Measurements from ENCODE around the gene FCMR.
A peak's percentile ranks its signal among the peaks of the same experiment; 100 is the strongest.

FCMR gene

DNA sequence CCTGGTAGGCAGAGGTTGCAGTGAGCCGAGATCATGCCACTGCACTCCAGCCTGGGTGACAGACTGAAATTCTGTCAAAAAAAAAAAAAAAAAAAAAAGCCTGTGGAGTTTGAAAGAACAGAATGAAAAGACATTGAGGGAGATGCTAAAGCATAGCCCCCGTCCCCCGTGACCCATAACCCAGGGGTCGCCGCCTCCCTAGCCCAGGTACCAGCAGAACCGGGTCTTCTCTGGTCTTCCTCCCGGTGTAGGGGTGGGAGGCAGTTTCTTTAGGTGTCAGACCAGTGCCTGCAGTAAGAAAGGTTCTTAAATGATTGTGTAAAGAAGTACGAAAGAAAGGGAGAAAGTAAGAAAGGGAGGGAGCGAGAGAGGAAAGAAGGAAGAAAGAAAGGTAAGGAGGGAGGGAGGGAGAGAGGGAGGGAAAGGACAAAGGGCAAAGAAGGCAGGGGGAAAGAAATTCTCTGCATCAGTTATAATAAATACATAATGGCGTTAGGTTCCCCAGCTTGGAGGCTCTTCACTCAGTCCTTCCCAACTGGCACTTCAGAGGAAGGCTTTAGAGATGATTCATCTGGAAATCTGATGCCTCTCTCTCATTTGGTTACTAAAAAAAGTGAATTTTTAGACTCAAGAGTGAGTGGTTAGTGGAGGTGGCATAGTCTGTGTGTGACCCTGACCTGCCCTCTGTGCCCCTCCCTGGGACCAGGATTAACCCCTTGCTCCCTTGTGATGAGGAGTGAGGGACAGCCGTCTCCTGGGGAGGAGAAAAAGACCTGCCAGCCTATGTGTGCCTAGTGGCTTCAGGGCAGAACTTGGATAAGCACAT lies 23.4 kb downstream of the FCMR start:
- DNase-seq, result no peak

DNA sequence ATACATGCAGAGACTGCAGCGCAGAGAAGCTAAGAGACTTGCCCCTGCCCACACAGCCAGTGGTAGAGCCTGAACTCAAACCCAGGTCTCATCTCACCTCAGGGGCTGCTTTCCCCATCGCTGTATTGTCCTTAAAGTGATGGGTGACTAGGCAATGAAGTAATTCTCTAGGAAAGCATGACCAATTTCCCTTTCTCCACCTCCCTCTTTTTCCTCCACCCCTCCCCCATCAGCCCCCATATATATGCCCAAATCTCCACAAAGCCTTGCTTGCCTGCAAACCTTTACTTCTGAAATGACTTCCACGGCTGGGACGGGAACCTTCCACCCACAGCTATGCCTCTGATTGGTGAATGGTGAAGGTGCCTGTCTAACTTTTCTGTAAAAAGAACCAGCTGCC lies 24.6 kb downstream of the FCMR start, which contains the start of gene IL24:
Gene IL24 (plus strand): TSS at position 269 of the 400 bp plus-strand sequence. CDS start 390 bp downstream, outside the sequence.
- peak; percentile 47 for DNase-seq

- no peak for DNase-seq
These were observed 25.5 kb downstream of the FCMR start for GRCh38 chr1:206896261-206896660.

- no peak for DNase-seq
These were observed 25.9 kb downstream of the FCMR start for GRCh38 chr1:206895837-206896242.

- DNase-seq, result no peak
These were observed 26.4 kb downstream of the FCMR start for GRCh38 chr1:206895325-206895724.

GRCh38 chr1:206893380-206893779 lies 28.4 kb downstream of the FCMR start:
- no peak for DNase-seq

DNA sequence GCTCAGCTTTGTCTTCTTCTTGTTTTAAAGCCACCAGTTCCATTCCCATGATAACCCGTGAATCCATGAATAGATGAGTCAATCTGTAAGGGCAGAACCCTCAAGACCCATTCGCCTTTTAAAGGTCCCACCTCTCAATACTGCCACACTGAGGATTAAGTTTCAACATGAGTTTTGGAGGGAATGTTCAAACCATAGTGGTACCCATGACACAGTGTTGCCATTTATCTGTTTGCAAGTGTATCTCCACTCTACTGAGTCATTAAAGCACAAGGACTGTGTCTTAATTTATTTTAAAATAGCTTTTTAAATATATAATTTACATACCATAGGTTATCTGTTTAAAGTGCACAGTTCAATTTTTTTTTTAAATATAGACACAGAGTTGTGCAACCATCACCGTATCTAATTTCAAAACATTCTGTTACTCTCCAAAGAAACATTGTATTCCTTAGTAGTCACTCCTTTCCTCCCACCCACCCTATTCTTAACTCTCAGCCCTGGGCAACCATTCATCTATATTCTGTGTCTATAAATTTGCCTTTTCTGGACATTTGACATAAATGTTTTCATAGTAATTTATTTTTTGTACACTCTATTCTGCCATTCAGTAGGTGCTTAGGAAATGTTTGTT lies 29.3 kb downstream of the FCMR start:
- DNase-seq, result no peak

GRCh38 chr1:206891412-206891811 lies 30.3 kb downstream of the FCMR start:
- no peak for DNase-seq

DNA sequence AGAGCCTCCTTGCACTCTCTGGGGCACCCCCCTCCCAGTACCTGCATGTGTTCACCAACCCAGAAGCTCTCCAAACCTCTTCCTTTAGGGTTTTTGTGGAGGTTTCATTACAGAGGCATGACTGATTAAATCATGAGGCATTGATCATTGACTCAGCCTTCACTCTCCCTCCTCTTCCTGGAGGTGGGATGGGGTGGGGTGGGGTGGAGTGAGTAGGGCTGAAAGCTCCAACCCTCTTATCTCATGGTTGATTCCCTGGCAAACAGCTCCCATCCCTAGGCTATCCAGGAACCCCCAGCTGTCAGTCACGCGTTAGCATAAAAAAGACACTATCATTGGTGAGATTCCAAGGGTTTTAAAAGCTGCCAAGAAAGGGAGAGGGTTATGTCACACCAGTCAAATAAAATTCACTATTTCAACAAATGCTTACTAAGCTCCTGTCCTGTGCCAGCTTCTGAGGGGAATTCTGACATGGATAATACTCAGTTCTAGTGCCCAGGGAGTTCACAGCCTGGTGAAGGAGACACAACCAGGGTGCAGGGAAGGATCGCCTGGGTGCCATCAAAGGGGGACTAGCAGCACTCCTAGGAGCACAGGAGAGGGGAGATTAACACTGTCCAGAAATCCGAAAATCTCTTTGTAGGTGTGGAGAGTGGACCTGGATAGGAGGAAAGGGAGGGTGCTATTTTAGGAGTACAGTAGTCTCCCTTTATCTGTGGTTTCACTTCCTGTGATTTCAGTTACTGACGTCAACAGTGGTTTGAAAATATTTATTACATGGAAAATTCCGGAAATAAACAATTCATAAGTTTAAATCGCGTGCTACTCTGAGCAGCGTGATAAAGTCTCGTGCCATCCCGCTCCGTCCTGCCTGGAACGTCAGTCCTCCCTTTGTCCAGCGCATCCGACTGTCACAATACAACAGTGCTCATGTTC lies 31.3 kb downstream of the FCMR start:
- no peak for DNase-seq

DNA sequence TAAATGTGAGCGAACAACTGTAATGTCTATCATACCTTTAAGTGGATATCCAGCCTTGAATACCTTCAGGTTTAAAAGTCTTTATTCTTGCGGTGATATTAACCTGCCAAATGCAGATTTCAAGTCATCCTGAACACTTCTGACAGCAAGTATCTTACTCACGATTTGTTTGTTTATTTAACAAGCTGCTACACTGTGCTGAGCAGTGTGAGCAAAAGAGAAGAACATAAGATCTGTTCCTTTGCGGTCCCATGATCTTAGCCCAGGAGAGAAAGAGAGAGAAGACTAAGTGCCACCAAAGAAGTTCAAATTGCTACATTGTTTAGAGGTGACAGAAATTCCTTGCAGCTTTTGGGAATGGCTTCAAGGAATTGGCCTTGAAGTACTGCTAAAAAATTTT lies 34.0 kb downstream of the FCMR start:
- DNase-seq, result no peak

- no peak for DNase-seq
These were observed 34.9 kb downstream of the FCMR start for GRCh38 chr1:206886831-206887230.

DNA sequence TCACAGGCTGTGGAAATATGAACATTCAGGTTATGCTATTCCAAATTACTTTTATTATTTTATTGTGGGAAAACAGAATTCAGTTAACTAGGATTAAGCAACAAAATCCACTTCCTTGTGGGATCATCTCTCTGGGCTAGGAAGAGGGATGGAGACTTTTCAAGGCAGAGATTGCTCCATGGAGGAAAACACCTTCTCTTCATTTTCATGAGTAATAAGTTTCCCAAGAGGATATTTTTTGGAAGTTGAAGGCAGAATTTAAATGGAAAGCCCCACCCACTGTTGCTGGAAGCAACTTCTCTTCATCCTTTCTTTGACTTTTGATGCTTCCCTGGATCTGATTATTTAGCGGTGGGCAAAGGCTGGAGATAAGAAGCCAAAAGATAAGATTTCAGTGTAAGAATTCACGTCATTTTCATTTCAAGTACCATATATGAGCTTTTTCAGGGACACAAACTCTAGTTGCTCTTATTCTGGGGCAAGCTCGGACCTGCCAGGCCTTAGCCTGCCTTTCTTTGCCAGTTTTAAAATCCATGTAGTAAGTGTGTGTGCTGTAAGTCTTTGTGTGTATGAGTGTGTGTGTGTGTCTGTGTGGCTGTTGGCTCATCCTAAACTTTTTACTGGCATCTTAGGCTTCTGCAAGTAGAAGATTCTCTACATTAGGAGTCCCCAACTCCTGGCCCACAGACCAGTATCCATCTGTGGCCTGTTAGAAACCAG lies 36.2 kb downstream of the FCMR start:
- no peak for DNase-seq

GRCh38 chr1:206883876-206884275 lies 37.9 kb downstream of the FCMR start:
- no peak for DNase-seq

DNA sequence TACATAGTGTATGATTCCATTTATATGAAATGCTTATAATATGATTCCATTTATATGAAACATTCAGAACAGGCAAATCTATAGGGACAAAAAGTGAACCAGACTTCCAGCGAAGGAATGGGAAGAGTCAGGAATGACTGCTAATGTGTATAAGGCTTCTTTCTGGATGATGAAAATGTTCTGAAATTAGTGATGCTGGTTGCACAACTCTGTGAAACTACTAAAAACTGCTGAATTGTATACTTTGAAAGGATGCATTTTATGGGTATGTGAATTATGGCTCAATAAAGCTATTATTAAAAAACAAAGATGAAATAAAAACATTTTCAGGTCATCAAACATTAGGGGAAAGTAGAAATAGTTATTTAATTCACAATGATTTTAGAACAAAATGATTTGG lies 38.6 kb downstream of the FCMR start:
- no peak for DNase-seq

DNA sequence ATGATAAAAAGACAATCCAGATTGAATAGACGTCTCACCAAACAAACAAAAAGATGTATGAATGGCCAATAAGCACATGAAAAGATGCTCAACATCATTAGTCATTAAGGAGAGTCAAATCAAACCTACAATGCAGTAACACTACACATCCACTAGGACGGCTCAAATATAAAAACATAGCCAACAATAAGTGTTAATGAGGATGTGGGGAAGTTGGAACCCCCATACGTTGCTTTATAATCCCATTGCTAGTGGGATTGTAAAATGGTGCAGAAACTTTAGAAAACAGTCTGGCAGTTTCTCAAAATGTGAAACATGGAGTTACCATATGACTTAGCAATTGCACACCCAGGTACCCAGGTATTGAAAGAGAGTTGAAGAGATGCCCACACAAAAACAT lies 39.2 kb downstream of the FCMR start:
- no peak for DNase-seq

DNA sequence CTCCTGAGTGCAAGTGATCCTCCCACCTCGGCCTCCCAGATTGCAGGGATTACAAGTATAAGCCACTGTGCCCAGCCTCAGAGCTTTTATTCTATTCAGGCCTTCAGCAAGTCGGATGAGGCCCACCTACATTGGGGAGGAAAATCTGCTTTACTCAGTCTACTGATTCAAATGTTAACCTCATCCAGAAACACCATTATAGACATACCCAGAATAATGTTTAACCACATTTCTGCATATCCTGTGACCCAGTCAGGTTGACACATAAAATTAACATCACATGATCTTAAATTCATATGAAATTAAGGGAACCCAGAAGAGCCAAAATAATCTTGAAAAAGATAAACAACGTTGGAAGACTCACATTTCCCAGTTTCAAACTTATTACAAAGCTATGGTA lies 41.4 kb downstream of the FCMR start:
- DNase-seq, result no peak

DNA sequence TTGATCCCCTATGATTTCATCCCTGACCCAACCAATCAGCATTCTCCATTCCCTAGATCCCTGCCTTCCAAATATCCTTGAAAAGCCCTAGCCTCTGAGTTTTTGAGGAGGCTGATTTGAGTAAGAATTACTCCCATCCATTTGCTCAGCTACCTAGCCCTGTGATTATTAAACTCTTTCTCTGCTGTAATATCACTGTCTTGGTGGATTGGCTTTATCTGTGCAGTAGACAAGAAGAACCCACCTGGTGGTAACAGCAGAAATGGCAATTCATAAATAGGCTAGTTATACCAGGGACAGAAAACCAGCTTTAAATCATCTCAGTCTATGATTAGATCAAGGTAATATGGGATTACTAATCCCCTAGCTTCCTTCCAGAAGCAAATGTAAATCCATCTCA lies 43.3 kb downstream of the FCMR start:
- DNase-seq, result no peak

- DNase-seq, result no peak
These were observed 45.9 kb downstream of the FCMR start for GRCh38 chr1:206875752-206876377.

GRCh38 chr1:206873603-206874188 lies 48.0 kb downstream of the FCMR start:
- no peak for DNase-seq

GRCh38 chr1:206872139-206872538 lies 49.6 kb downstream of the FCMR start:
- no peak for DNase-seq

GRCh38 chr1:206868264-206868663 lies 53.5 kb downstream of the FCMR start:
- DNase-seq, result no peak

DNA sequence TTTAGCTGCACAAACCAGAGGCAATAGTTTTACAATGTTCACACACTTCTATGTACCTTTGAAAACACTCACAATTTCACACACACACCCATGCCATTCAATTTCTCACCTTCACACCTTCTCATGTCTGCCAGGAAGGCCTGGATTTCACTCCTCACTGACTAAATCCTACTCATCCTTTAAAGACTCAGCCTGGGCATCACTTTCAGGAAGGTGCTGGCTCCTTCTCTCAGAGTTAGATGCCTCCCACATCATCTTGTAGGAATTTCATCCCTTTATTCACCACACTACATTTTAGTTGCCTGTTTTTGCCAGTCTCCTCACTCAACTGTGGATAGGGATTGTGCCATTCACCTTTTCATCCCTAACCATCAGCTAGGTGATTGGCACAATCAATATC lies 54.0 kb downstream of the FCMR start:
- DNase-seq, result no peak
